H1 (cell line): Measurements from ENCODE around the gene PLXNA4. TPM values are rescaled to one million over a fixed set of nuclear protein-coding genes. Genes with fewer than 3 reads are reported as not detected.

Experiments used
- CTCF ChIA-PET: fragments of 300-600 bp; sonication (Branson Sonifier 250); formaldehyde crosslinking; loops from one replicate; lab custom pipeline; 2021; ENCODE audit not compliant: partially characterized antibody; lab: Charles Lee
- POLR2A ChIA-PET: fragments of 300-600 bp; sonication (Branson Sonifier 250); formaldehyde crosslinking; loops from one replicate; lab custom pipeline; 2021; ENCODE audit warnings: inconsistent platforms; ENCODE audit not compliant: partially characterized antibody; lab: Charles Lee
- DNase-seq, 2 experiments: peaks; one replicate each; pipeline versions ENCODE4 v3.0.0 to v3.0.0-alpha.2; 2010 to 2022; ENCODE audit warnings: low spot score in 2 of 2, low read depth in 1 of 2, mixed read lengths in 1 of 2
- FAIRE-seq: peaks from 2 replicates; lab custom pipeline; 2011; peaks lifted over from hg19 to GRCh38; lab: Jason Lieb, UNC
- H2AFZ ChIP-seq: 2 replicates; pipeline ENCODE4 v1.8.1; 2012; ENCODE audit warnings: low read length, inconsistent platforms
- H2AK5ac ChIP-seq: 2 replicates; pipeline ENCODE4 v1.6.1; 2013; ENCODE audit warnings: low read depth, low read length
- H2BK120ac ChIP-seq: replicated peaks from 2 replicates; pipeline ENCODE3; 2013; ENCODE audit warnings: low read depth, low read length, inconsistent platforms
- H2BK12ac ChIP-seq: 2 replicates; pipeline ENCODE4 v1.6.1; 2013; ENCODE audit warnings: low read depth, low read length
- H2BK15ac ChIP-seq: 2 replicates; pipeline ENCODE4 v1.6.1; 2013; ENCODE audit warnings: low read length
- H2BK20ac ChIP-seq: 2 replicates; pipeline ENCODE4 v1.6.1; 2013; ENCODE audit warnings: low read length
- H2BK5ac ChIP-seq: 2 replicates; pipeline ENCODE4 v1.6.1; 2013; ENCODE audit warnings: low read depth, low read length
- H3K14ac ChIP-seq: 2 replicates; pipeline ENCODE4 v1.6.1; 2013; ENCODE audit warnings: inconsistent platforms; ENCODE audit not compliant: insufficient read length
- H3K18ac ChIP-seq: 2 replicates; pipeline ENCODE4 v1.6.1; 2013; ENCODE audit warnings: low read length; ENCODE audit errors: extremely low read depth
- H3K23ac ChIP-seq: 2 replicates; pipeline ENCODE4 v1.6.1; 2013; ENCODE audit warnings: inconsistent platforms; ENCODE audit not compliant: insufficient read length
- H3K23me2 ChIP-seq: 2 replicates; pipeline ENCODE4 v1.6.1; 2013; ENCODE audit warnings: low read depth, low read length
- H3K27ac ChIP-seq: 2 replicates; pipeline ENCODE4 v1.6.1; 2011; ENCODE audit warnings: low read depth, low read length, inconsistent platforms
- H3K27me3 ChIP-seq, 4 experiments: replicated peaks in 1 of 4; 1 replicate in 1 of 4; 2 replicates in 3 of 4; pipeline versions ENCODE4 v1.6.1 to v1.8.1; 2011 to 2013; ENCODE audit warnings: low read length in 3 of 4, mild to moderate bottlenecking in 3 of 4, inconsistent platforms in 2 of 4, mixed read lengths in 2 of 4, moderate library complexity in 1 of 4; ENCODE audit not compliant: control insufficient read depth in 3 of 4, insufficient read depth in 3 of 4; ENCODE audit errors: extremely low read depth in 1 of 4
- H3K36me3 ChIP-seq, 4 experiments: 2 replicates each; pipeline versions ENCODE4 v1.6.1 to v1.8.1; 2011 to 2013; ENCODE audit warnings: mild to moderate bottlenecking in 4 of 4, low read length in 3 of 4, moderate library complexity in 2 of 4, control low read depth in 1 of 4, inconsistent platforms in 1 of 4; ENCODE audit not compliant: insufficient read depth in 4 of 4, control insufficient read depth in 2 of 4
- H3K4ac ChIP-seq: replicated peaks from 2 replicates; pipeline ENCODE3; 2013; ENCODE audit warnings: low read length, low read depth, mixed read lengths, inconsistent platforms; ENCODE audit not compliant: insufficient read length
- H3K4me1 ChIP-seq, 4 experiments: replicated peaks in 1 of 4; 1 replicate in 1 of 4; 2 replicates in 3 of 4; pipeline versions ENCODE4 v1.6.1 to v1.8.1; 2011 to 2013; ENCODE audit warnings: low read length in 3 of 4, inconsistent platforms in 2 of 4, mixed read lengths in 1 of 4; ENCODE audit not compliant: insufficient read depth in 4 of 4, control insufficient read depth in 3 of 4
- H3K4me2 ChIP-seq, 2 experiments: 2 replicates each; pipeline versions ENCODE4 v1.6.1 to v1.8.1; 2011 to 2013; ENCODE audit warnings: low read depth in 2 of 2, low read length in 2 of 2, control low read depth in 1 of 2, inconsistent platforms in 1 of 2, mild to moderate bottlenecking in 1 of 2; ENCODE audit not compliant: insufficient read depth in 1 of 2
- H3K4me3 ChIP-seq, 4 experiments: fragments of 200-600, 300-600 bp in 1 of 4; sonication (generic), shearing (Covaris generic), sonication (Bioruptor Twin) in 1 of 4; 2 replicates each; pipeline versions ENCODE4 v1.5.1 to v1.8.1; 2011 to 2016; ENCODE audit warnings: low read length in 4 of 4, low read depth in 3 of 4, control low read depth in 2 of 4, inconsistent platforms in 2 of 4, mild to moderate bottlenecking in 2 of 4, mixed read lengths in 1 of 4, moderate library complexity in 1 of 4; ENCODE audit not compliant: insufficient read depth in 2 of 4; ENCODE audit errors: extremely low read depth in 1 of 4
- H3K56ac ChIP-seq: replicated peaks from 2 replicates; pipeline ENCODE3; 2013; ENCODE audit warnings: low read depth, mild to moderate bottlenecking, mixed read lengths, low read length, inconsistent platforms; ENCODE audit not compliant: insufficient read length
- H3K79me1 ChIP-seq: 2 replicates; pipeline ENCODE4 v1.6.1; 2013; ENCODE audit warnings: low read depth, low read length, control low read depth
- H3K79me2 ChIP-seq, 2 experiments: 2 replicates each; pipeline versions ENCODE4 v1.6.1 to v1.8.1; 2012 to 2013; ENCODE audit warnings: low read length in 2 of 2, mild to moderate bottlenecking in 2 of 2, inconsistent platforms in 1 of 2; ENCODE audit not compliant: insufficient read depth in 2 of 2, control insufficient read depth in 1 of 2
- H3K9ac ChIP-seq, 4 experiments: replicated peaks in 1 of 4; 1 replicate in 1 of 4; 2 replicates in 3 of 4; pipeline versions ENCODE4 v1.6.1 to v1.8.1; 2011 to 2013; ENCODE audit warnings: low read depth in 3 of 4, low read length in 3 of 4, control low read depth in 2 of 4, mild to moderate bottlenecking in 2 of 4, moderate library complexity in 2 of 4, inconsistent platforms in 1 of 4; ENCODE audit errors: extremely low read depth in 1 of 4
- H3K9me3 ChIP-seq, 2 experiments: 2 replicates each; pipeline versions ENCODE4 v1.6.1 to v1.8.1; 2012 to 2013; ENCODE audit warnings: mild to moderate bottlenecking in 2 of 2, moderate library complexity in 2 of 2, control low read depth in 1 of 2, inconsistent platforms in 1 of 2, low read depth in 1 of 2, low read length in 1 of 2, mixed read lengths in 1 of 2; ENCODE audit not compliant: insufficient read depth in 2 of 2
- H4K20me1 ChIP-seq, 2 experiments: replicated peaks in 1 of 2; 2 replicates each; pipeline versions ENCODE3 to v1.8.1; 2011 to 2013; ENCODE audit warnings: inconsistent platforms in 2 of 2, low read length in 2 of 2, mild to moderate bottlenecking in 1 of 2; ENCODE audit not compliant: insufficient read depth in 2 of 2, control insufficient read depth in 1 of 2
- H4K5ac ChIP-seq: 2 replicates; pipeline ENCODE4 v1.6.1; 2013; ENCODE audit warnings: low read length, low read depth, mixed read lengths, inconsistent platforms; ENCODE audit not compliant: insufficient read length
- H4K8ac ChIP-seq: 2 replicates; pipeline ENCODE4 v1.8.0; 2013; ENCODE audit warnings: mild to moderate bottlenecking, moderate library complexity, low read length, inconsistent platforms; ENCODE audit not compliant: insufficient read depth; ENCODE audit errors: extremely low read depth
- H4K91ac ChIP-seq: replicated peaks from 2 replicates; pipeline ENCODE3; 2013; ENCODE audit warnings: low read length, mixed read lengths, inconsistent platforms; ENCODE audit not compliant: insufficient read length
- CBX5 ChIP-seq: fragments of 300-800, 300-1000 bp; sonication (generic); IDR thresholded peaks from 2 replicates; pipeline ENCODE4 v1.7.1; 2016; ENCODE audit warnings: antibody characterized with exemption, low read length, low read depth
- CBX8 ChIP-seq: fragments of 300-800, 300-1000 bp; sonication (generic); IDR thresholded peaks from 2 replicates; pipeline ENCODE4 v1.7.1; 2016; ENCODE audit warnings: low read depth, low read length, borderline replicate concordance
- E2F6 ChIP-seq: IDR thresholded peaks from 2 replicates; pipeline ENCODE4 v1.6.1; 2012; ENCODE audit warnings: inconsistent platforms
- JUN ChIP-seq: IDR thresholded peaks from 2 replicates; pipeline ENCODE4 v1.6.1; 2011; ENCODE audit warnings: low read depth, mild to moderate bottlenecking, improper control_type of control experiment, low read length
- POLR2A ChIP-seq, 2 experiments: IDR thresholded peaks; 1 replicate in 1 of 2; 2 replicates in 1 of 2; pipeline ENCODE4 v1.6.1; 2011; ENCODE audit warnings: low read depth in 2 of 2, low read length in 2 of 2, mild to moderate bottlenecking in 2 of 2; ENCODE audit errors: control extremely low read depth in 1 of 2
- RAD21 ChIP-seq, 2 experiments: IDR thresholded peaks in 1 of 2; conservative IDR thresholded peaks in 1 of 2; 2 replicates each; pipeline ENCODE4 v1.6.1; 2011; ENCODE audit warnings: low read depth in 2 of 2, low read length in 2 of 2, improper control_type of control experiment in 1 of 2, inconsistent platforms in 1 of 2, mild to moderate bottlenecking in 1 of 2, moderate library complexity in 1 of 2
- SRF ChIP-seq: IDR thresholded peaks from 2 replicates; pipeline ENCODE4 v1.6.1; 2011; ENCODE audit warnings: mild to moderate bottlenecking, low read depth, low read length, moderate library complexity
- ZNF274 ChIP-seq: IDR thresholded peaks from 2 replicates; pipeline ENCODE4 v1.7.0; 2012; ENCODE audit warnings: low read length, borderline replicate concordance; ENCODE audit errors: extremely low read depth
- WGBS, 2 experiments: shearing (Covaris generic) in 1 of 2; methylation state at CpG; one replicate each; pipeline versions ENCODE4 v1.1.6 to v1.1.7; 2013 to 2015; ENCODE audit warnings: low lambda C conversion rate in 2 of 2, mixed read lengths in 2 of 2, inconsistent platforms in 1 of 2, low coverage in 1 of 2, missing lambda C conversion rate in 1 of 2; ENCODE audit not compliant: insufficient replicate concordance in 2 of 2, insufficient coverage in 1 of 2, insufficient read length in 1 of 2; ENCODE audit errors: extremely low coverage in 1 of 2, missing lambda C conversion rate in 1 of 2; 5-methylcytosine and 5-hydroxymethylcytosine counted together
- polyA plus RNA-seq, 7 experiments: library from polyadenylated mRNA; depleted of rRNA in 3 of 7; stranded (reverse) in 5 of 7; unstranded in 2 of 7; fragments of >200 nt in 5 of 7; fragments of 200-250 nt in 2 of 7; gene quantifications; 1 replicate in 5 of 7; 2 replicates in 1 of 7; 4 replicates in 1 of 7; pipeline versions ENCODE4 v1.2.1 to v1.2.3, GENCODE V29; 2011 to 2013; ENCODE audit warnings: missing spikeins in 2 of 7, mixed read lengths in 2 of 7
- total RNA-seq: library from RNA; stranded (reverse); fragmentation: NEBNext Ultra II Directional; extraction: Animal tissue kit (Norgen Biotek cat#: 25700); gene quantifications from 2 replicates; pipeline ENCODE4 v1.2.1, GENCODE V29; 2021

Gene PLXNA4
- total and polyA plus RNA-seq, 2 of the 8 experiments (the other 6 are each of a cell fraction or from before 2014, with no cell fraction given): 0.76 to 0.79 TPM

GRCh38 chr7:132100483-132100882 lies 475.8 kb downstream of the PLXNA4 start:
- FAIRE-seq: no peak
- Histone ChIP-seq H3K4me1 (no peaks in the 10 kb centered on the region), H3K27me3 (no peaks in the 10 kb centered on the region)

More at GRCh38 chr7:132100483-132100882, 475.8 kb downstream of the PLXNA4 start:
- Histone ChIP-seq H3K79me2 (no peaks in the 10 kb centered on the region), H2BK12ac (no peak overlapping the region), H2BK20ac (no peak overlapping the region), H3K27ac (no peak overlapping the region), H2BK120ac (no peak overlapping the region), H2AK5ac (no peak overlapping the region), H4K5ac (no peak overlapping the region), H3K18ac (no peak overlapping the region), H4K8ac (no peak overlapping the region), H3K23me2 (no peaks in the 10 kb centered on the region), H3K79me1 (no peaks in the 10 kb centered on the region), H2BK15ac (no peak overlapping the region), H2AFZ (no peak overlapping the region), H4K91ac (no peak overlapping the region), H3K9me3 (no peaks in the 10 kb centered on the region), H3K23ac (no peak overlapping the region), H2BK5ac (no peak overlapping the region), H4K20me1 (no peaks in the 10 kb centered on the region), H3K4me3 (no peak overlapping the region), H3K56ac (no peak overlapping the region), H3K9ac (no peak overlapping the region)
- POLR2A ChIA-PET: no interaction called here
- 86% methylated on average over 3 of the region's 3 CpGs; no CpG with 5 or more reads in 1 of the 2 experiments for WGBS, 2 experiments
- TF ChIP-seq ZNF274 (no peak), E2F6 (no peak), RAD21 (IDR thresholded peaks at IDR 0.05 in 1 of 2, conservative IDR thresholded peaks at IDR 0.05 in 1 of 2; ENCODE audit: low read depth in 2 of 2, low read length in 2 of 2) (no peak), SRF (no peak), JUN (no peak), CBX5 (no peak), CBX8 (no peak), POLR2A (IDR thresholded peaks at IDR 0.05; ENCODE audit: control extremely low read depth in 1 of 2, low read depth in 2 of 2, low read length in 2 of 2) (no peak)
- TF ChIP-seq, all 59 proteins: peak for 0
- Histone ChIP-seq H3K4ac (no peak overlapping the region), H3K4me2 (no peak overlapping the region), H3K14ac (no peak overlapping the region), H3K36me3 (no peaks in the 10 kb centered on the region)
- CTCF ChIA-PET: interaction anchor here (1.5 kb wide), 1 partner anchor 13 kb away, joined by 4 read pairs; no protein-coding TSS in a partner anchor
- no peak for DNase-seq
